Activated naive CD8-positive, alpha-beta T cell (primary cell): ENCODE data around the gene ALCAM.

Experiments used
- H3K27ac Mint-ChIP-seq: one replicate; pipeline ENCODE4 v1.8.0; 2021; ENCODE audit warnings: mixed read lengths
- H3K27me3 Mint-ChIP-seq: one replicate; pipeline ENCODE4 v1.8.0; 2021; ENCODE audit warnings: mixed read lengths
- H3K36me3 Mint-ChIP-seq: one replicate; pipeline ENCODE4 v1.8.0; 2021; ENCODE audit warnings: mixed read lengths
- H3K4me1 Mint-ChIP-seq: one replicate; pipeline ENCODE4 v1.8.0; 2021; ENCODE audit warnings: low read depth, mixed read lengths
- H3K4me3 Mint-ChIP-seq: one replicate; pipeline ENCODE4 v1.8.0; 2021; ENCODE audit warnings: mild to moderate bottlenecking, mixed read lengths
- H3K9me3 Mint-ChIP-seq: one replicate; pipeline ENCODE4 v1.8.0; 2021; ENCODE audit warnings: low read depth, mixed read lengths

Gene ALCAM

GRCh38 chr3:105497386-105497785 is 130.7 kb downstream of the ALCAM start:
- Mint-ChIP-seq H3K27me3 (no peaks in the 10 kb centered on the region), H3K4me1 (no peaks in the 10 kb centered on the region), H3K9me3 (no peaks in the 10 kb centered on the region), H3K4me3 (no peak overlapping the region), H3K36me3 (no peaks in the 10 kb centered on the region), H3K27ac (no peak overlapping the region)

- Mint-ChIP-seq H3K9me3 (no peaks in the 10 kb centered on the region), H3K4me3 (no peak overlapping the region), H3K36me3 (no peaks in the 10 kb centered on the region), H3K27me3 (no peaks in the 10 kb centered on the region), H3K4me1 (no peaks in the 10 kb centered on the region), H3K27ac (no peak overlapping the region)
Measured at GRCh38 chr3:105499961-105500360, 133.3 kb downstream of the ALCAM start.

GRCh38 chr3:105502333-105502732 is 135.6 kb downstream of the ALCAM start:
- Mint-ChIP-seq H3K27me3 (no peaks in the 10 kb centered on the region), H3K9me3 (no peaks in the 10 kb centered on the region), H3K4me3 (no peak overlapping the region), H3K27ac (no peak overlapping the region), H3K36me3 (no peaks in the 10 kb centered on the region), H3K4me1 (no peaks in the 10 kb centered on the region)

GRCh38 chr3:105503191-105503593 is 136.5 kb downstream of the ALCAM start:
- Mint-ChIP-seq H3K4me1 (no peaks in the 10 kb centered on the region), H3K27ac (no peak overlapping the region), H3K36me3 (no peaks in the 10 kb centered on the region), H3K4me3 (no peak overlapping the region), H3K9me3 (no peaks in the 10 kb centered on the region), H3K27me3 (no peaks in the 10 kb centered on the region)

GRCh38 chr3:105504440-105504951 is 137.8 kb downstream of the ALCAM start:
- no peaks in the 10 kb centered on the region for H3K36me3 Mint-ChIP-seq
- H3K27ac Mint-ChIP-seq: no peak overlapping the region
- no peaks in the 10 kb centered on the region for H3K27me3 Mint-ChIP-seq
- no peaks in the 10 kb centered on the region for H3K4me1 Mint-ChIP-seq
- no peak overlapping the region for H3K4me3 Mint-ChIP-seq
- H3K9me3 Mint-ChIP-seq: no peaks in the 10 kb centered on the region

- H3K36me3 Mint-ChIP-seq: no peaks in the 10 kb centered on the region
- no peaks in the 10 kb centered on the region for H3K9me3 Mint-ChIP-seq
- no peak overlapping the region for H3K4me3 Mint-ChIP-seq
- H3K4me1 Mint-ChIP-seq: no peaks in the 10 kb centered on the region
- H3K27me3 Mint-ChIP-seq: no peaks in the 10 kb centered on the region
- no peak overlapping the region for H3K27ac Mint-ChIP-seq
Measured at GRCh38 chr3:105505170-105505569, 138.5 kb downstream of the ALCAM start.

GRCh38 chr3:105511031-105511430 is 144.3 kb downstream of the ALCAM start:
- H3K9me3 Mint-ChIP-seq: no peaks in the 10 kb centered on the region
- H3K27me3 Mint-ChIP-seq: no peaks in the 10 kb centered on the region
- H3K4me1 Mint-ChIP-seq: no peaks in the 10 kb centered on the region
- H3K4me3 Mint-ChIP-seq: no peak overlapping the region
- H3K36me3 Mint-ChIP-seq: no peaks in the 10 kb centered on the region
- no peak overlapping the region for H3K27ac Mint-ChIP-seq

- H3K4me1 Mint-ChIP-seq: no peaks in the 10 kb centered on the region
- H3K27ac Mint-ChIP-seq: no peak overlapping the region
- H3K9me3 Mint-ChIP-seq: no peaks in the 10 kb centered on the region
- no peak overlapping the region for H3K4me3 Mint-ChIP-seq
- no peaks in the 10 kb centered on the region for H3K27me3 Mint-ChIP-seq
- H3K36me3 Mint-ChIP-seq: no peaks in the 10 kb centered on the region
Measured at GRCh38 chr3:105512061-105512460, 145.4 kb downstream of the ALCAM start.

- Mint-ChIP-seq H3K4me1 (no peaks in the 10 kb centered on the region), H3K27me3 (no peaks in the 10 kb centered on the region), H3K27ac (no peak overlapping the region), H3K4me3 (no peak overlapping the region), H3K9me3 (no peaks in the 10 kb centered on the region), H3K36me3 (no peaks in the 10 kb centered on the region)
Measured at GRCh38 chr3:105513042-105513441, 146.3 kb downstream of the ALCAM start.

- peaks cover 3% of the 10 kb centered on the region for H3K4me1 Mint-ChIP-seq
- no peaks in the 10 kb centered on the region for H3K9me3 Mint-ChIP-seq
- H3K27me3 Mint-ChIP-seq: no peaks in the 10 kb centered on the region
- no peak overlapping the region for H3K27ac Mint-ChIP-seq
- H3K4me3 Mint-ChIP-seq: no peak overlapping the region
- H3K36me3 Mint-ChIP-seq: no peaks in the 10 kb centered on the region
Measured at GRCh38 chr3:105513886-105514285, 147.2 kb downstream of the ALCAM start.

- Mint-ChIP-seq H3K9me3 (no peaks in the 10 kb centered on the region), H3K27me3 (no peaks in the 10 kb centered on the region), H3K4me1 (peaks cover 3% of the 10 kb centered on the region), H3K27ac (no peak overlapping the region), H3K4me3 (no peak overlapping the region), H3K36me3 (no peaks in the 10 kb centered on the region)
Measured at GRCh38 chr3:105515372-105515771, 148.7 kb downstream of the ALCAM start.

- H3K27ac Mint-ChIP-seq: no peak overlapping the region
- H3K9me3 Mint-ChIP-seq: no peaks in the 10 kb centered on the region
- no peak overlapping the region for H3K4me3 Mint-ChIP-seq
- no peaks in the 10 kb centered on the region for H3K36me3 Mint-ChIP-seq
- peaks cover 3% of the 10 kb centered on the region for H3K4me1 Mint-ChIP-seq
- no peaks in the 10 kb centered on the region for H3K27me3 Mint-ChIP-seq
Measured at GRCh38 chr3:105516972-105517371, 150.3 kb downstream of the ALCAM start.

GRCh38 chr3:105518203-105518602 is 151.5 kb downstream of the ALCAM start:
- no peaks in the 10 kb centered on the region for H3K9me3 Mint-ChIP-seq
- no peaks in the 10 kb centered on the region for H3K36me3 Mint-ChIP-seq
- H3K4me1 Mint-ChIP-seq: peaks cover 3% of the 10 kb centered on the region
- H3K4me3 Mint-ChIP-seq: no peak overlapping the region
- H3K27ac Mint-ChIP-seq: no peak overlapping the region
- no peaks in the 10 kb centered on the region for H3K27me3 Mint-ChIP-seq

GRCh38 chr3:105518806-105519418 is 152.2 kb downstream of the ALCAM start:
- Mint-ChIP-seq H3K4me3 (no peak overlapping the region), H3K4me1 (peaks cover 3% of the 10 kb centered on the region), H3K9me3 (no peaks in the 10 kb centered on the region), H3K27ac (no peak overlapping the region), H3K36me3 (no peaks in the 10 kb centered on the region), H3K27me3 (no peaks in the 10 kb centered on the region)

- Mint-ChIP-seq H3K27me3 (no peaks in the 10 kb centered on the region), H3K36me3 (no peaks in the 10 kb centered on the region), H3K27ac (no peak overlapping the region), H3K4me1 (peaks cover 5% of the 10 kb centered on the region), H3K9me3 (no peaks in the 10 kb centered on the region), H3K4me3 (no peak overlapping the region)
Measured at GRCh38 chr3:105521770-105522169, 155.1 kb downstream of the ALCAM start.

GRCh38 chr3:105523501-105523900 is 156.8 kb downstream of the ALCAM start:
- H3K27me3 Mint-ChIP-seq: no peaks in the 10 kb centered on the region
- H3K27ac Mint-ChIP-seq: no peak overlapping the region
- no peaks in the 10 kb centered on the region for H3K36me3 Mint-ChIP-seq
- H3K9me3 Mint-ChIP-seq: no peaks in the 10 kb centered on the region
- H3K4me1 Mint-ChIP-seq: peaks cover 9% of the 10 kb centered on the region
- no peak overlapping the region for H3K4me3 Mint-ChIP-seq
